SK-N-DZ (cell line): ENCODE measurements around the gene POLR2H.
"Not testable (repeated sequence)": the region's sequence is repeated elsewhere in the genome, so short reads cannot be mapped to it uniquely, and the experiment has no call there.

Experiments
- DNase-seq: peaks from one replicate; pipeline ENCODE4 v3.0.0-alpha.2; 2015; ENCODE audit warnings: low spot score

The POLR2H gene

GRCh38 chr3:184335661-184336546 is 25.6 kb upstream of the POLR2H start:
- DNase-seq = peak; percentile 83

- peak; percentile 84 for DNase-seq
Observed at GRCh38 chr3:184336547-184337398, 24.7 kb upstream of the POLR2H start.

- DNase-seq = no peak
Observed at GRCh38 chr3:184337399-184337714, 24.2 kb upstream of the POLR2H start, which contains the start of gene FAM131A. FAM131A (plus strand) TSS chr3:184337600; CDS start chr3:184337631, 31 bp downstream.

DNA sequence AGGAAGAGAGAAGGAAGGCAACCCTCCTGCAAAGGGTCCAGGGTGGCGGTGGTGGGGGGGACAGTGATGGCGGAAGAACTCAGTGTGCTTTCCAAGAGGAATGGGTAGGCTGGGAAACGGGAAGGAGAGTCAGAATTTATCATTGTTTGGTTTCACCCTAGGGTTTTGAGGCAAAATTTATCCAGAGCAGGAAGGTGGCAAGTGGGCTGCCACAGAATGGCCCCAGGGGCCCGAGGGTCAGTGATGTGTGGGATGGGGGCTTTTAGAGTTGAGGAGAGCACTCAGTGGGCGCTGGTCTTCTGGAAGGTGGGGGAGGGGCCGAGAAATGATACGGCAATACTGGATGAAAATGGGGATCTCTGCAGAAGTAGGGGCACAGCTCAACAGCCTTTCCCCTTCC is 23.5 kb upstream of the POLR2H start:
- no peak for DNase-seq

DNA sequence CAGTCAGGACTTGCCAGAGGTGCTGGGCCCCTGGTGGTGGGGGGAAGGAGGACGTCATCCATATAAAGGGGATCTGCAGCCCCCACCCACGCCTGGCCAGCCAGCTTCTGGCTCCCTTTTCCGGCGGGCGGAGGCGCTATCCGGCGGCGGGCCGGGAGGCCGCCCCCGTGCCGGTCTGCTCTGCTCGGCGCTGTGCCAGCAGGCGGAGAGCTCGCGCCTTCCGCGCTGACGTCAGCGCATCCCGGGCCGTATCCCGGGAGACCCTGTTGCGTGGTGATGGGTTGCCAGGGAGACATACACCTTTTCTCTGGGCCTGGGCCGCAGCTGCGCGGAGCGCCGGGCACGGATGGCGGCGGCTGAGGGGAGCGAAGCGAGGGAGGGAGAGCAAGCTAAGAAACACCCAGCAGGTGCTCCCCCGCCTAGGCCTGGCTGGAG is 23.0 kb upstream of the POLR2H start:
- peak; percentile 93 for DNase-seq

DNA sequence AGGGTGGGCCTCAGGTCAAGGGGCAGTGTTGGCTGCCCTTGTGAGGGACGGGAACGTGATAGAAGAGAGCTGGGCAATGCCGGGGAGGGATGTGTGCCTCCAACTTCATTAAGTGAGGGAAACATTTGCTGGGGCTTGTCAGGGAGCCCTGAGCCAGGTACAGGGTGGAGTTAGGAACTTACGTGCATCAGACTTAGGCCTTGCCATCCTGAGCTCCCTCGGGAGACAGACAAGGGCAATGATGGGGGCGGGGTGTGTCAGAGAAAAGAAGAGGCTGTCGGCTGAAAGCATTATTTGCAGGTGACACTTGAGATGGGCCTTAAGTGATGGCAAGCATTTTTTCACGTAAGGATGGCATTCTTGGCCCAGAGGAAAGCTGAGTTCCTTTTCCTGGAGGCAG is 22.5 kb upstream of the POLR2H start:
- DNase-seq = no peak

DNA sequence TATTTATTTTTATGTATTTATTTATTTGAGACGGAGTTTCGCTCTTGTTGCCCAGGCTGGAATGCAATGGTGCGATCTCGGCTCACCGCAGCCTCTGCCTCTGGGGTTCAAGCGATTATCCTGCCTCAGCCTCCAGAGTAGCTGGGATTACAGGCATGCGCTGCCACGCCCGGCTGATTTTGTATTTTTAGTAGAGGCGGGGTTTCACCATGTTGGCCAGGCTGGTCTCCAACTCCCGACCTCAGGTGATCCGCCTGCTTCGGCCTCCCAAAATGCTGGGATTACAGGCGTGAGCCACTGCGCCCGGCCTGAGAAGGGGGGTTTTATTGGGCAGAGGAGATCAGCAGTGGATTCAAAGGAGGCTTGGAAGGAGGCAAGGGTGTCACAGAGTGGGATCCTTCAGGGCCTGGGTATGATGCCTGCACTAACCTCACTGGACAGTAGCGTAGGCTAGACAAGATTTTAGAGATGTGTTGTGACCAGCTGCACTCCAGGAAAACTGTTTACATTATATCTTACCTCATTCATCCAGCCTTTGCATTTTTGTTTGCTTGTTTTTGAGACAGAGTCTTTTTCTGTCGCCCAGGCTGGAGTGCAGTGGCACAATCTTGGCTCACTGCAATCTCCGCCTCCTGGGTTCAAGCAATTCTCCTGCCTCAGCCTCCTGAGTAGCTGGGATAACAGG is 21.9 kb upstream of the POLR2H start:
- DNase-seq = not testable (repeated sequence)

DNA sequence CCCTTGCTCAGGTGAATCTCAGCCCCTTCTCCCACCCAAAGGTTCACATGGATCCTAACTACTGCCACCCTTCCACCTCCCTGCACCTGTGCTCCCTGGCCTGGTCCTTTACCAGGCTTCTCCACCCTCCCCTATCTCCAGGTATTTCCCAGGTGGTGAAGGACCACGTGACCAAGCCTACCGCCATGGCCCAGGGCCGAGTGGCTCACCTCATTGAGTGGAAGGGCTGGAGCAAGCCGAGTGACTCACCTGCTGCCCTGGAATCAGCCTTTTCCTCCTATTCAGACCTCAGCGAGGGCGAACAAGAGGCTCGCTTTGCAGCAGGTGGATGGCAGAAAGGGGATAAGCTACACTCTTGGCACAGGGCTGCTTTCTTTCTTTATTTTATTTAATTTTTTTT is 19.6 kb upstream of the POLR2H start:
- no peak for DNase-seq

- no peak for DNase-seq
Observed at GRCh38 chr3:184343200-184343876, 18.2 kb upstream of the POLR2H start.

DNA sequence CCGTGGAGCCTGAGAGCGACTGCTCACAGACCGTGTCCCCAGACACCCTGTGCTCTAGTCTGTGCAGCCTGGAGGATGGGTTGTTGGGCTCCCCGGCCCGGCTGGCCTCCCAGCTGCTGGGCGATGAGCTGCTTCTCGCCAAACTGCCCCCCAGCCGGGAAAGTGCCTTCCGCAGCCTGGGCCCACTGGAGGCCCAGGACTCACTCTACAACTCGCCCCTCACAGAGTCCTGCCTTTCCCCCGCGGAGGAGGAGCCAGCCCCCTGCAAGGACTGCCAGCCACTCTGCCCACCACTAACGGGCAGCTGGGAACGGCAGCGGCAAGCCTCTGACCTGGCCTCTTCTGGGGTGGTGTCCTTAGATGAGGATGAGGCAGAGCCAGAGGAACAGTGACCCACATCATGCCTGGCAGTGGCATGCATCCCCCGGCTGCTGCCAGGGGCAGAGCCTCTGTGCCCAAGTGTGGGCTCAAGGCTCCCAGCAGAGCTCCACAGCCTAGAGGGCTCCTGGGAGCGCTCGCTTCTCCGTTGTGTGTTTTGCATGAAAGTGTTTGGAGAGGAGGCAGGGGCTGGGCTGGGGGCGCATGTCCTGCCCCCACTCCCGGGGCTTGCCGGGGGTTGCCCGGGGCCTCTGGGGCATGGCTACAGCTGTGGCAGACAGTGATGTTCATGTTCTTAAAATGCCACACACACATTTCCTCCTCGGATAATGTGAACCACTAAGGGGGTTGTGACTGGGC is 16.8 kb upstream of the POLR2H start:
- DNase-seq = no peak

DNA sequence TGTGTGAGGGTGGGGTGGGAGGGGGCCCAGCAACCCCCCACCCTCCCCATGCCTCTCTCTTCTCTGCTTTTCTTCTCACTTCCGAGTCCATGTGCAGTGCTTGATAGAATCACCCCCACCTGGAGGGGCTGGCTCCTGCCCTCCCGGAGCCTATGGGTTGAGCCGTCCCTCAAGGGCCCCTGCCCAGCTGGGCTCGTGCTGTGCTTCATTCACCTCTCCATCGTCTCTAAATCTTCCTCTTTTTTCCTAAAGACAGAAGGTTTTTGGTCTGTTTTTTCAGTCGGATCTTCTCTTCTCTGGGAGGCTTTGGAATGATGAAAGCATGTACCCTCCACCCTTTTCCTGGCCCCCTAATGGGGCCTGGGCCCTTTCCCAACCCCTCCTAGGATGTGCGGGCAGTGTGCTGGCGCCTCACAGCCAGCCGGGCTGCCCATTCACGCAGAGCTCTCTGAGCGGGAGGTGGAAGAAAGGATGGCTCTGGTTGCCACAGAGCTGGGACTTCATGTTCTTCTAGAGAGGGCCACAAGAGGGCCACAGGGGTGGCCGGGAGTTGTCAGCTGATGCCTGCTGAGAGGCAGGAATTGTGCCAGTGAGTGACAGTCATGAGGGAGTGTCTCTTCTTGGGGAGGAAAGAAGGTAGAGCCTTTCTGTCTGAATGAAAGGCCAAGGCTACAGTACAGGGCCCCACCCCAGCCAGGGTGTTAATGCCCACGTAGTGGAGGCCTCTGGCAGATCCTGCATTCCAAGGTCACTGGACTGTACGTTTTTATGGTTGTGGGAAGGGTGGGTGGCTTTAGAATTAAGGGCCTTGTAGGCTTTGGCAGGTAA is 16.0 kb upstream of the POLR2H start:
- peak; percentile 68 for DNase-seq

- DNase-seq = no peak
Observed at GRCh38 chr3:184346480-184347190, 14.9 kb upstream of the POLR2H start.

DNA sequence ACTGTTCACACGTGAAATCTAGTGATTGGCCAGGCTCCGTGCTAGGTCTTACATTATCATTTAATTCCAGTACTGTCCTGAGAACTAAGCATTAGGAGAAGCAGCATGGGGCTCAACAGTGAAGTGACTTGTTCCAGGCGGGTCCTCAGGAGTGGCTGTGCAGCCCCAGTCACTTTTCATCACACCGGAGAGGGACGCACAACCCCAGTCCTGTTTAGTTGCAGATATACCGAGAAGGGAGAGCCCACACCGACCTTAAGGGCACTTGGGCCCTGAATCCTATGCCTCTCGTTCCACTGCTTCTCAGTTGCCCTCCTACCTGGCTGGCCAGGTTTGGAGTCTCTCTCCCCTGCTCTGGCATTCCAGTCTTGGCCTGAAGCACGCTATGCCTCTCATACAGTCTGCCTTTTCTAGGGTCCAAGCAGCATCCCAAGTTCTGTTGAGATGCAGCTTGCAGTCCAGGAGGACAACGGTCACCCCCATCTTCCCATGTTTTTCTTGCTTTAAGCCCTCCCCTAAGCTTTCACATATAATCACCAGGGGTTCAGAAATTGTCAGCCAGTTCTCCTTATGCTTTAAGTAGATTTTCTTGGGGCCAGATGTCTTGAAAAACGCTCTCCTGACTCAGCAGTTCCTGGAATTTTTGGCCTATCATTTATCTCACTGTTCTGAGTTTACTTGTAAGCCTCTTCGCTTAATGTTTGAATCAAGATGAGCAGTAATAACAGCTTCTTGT is 14.0 kb upstream of the POLR2H start:
- DNase-seq = no peak

DNA sequence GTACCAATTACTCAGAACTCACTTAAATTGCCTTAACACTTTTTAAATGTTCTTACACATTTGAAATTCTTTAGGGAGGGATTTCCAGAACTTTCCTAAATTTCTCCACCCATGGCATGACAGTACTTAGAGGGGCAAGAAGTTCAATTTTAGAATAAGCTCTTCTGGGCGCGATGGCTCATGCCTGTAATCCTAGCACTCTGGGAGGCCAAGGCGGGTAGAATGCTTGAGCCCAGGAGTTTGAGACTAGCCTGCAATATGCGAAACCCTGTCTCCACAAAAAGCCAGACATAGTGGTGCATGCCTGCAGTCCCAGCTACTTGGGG is 13.5 kb upstream of the POLR2H start:
- DNase-seq = no peak

DNA sequence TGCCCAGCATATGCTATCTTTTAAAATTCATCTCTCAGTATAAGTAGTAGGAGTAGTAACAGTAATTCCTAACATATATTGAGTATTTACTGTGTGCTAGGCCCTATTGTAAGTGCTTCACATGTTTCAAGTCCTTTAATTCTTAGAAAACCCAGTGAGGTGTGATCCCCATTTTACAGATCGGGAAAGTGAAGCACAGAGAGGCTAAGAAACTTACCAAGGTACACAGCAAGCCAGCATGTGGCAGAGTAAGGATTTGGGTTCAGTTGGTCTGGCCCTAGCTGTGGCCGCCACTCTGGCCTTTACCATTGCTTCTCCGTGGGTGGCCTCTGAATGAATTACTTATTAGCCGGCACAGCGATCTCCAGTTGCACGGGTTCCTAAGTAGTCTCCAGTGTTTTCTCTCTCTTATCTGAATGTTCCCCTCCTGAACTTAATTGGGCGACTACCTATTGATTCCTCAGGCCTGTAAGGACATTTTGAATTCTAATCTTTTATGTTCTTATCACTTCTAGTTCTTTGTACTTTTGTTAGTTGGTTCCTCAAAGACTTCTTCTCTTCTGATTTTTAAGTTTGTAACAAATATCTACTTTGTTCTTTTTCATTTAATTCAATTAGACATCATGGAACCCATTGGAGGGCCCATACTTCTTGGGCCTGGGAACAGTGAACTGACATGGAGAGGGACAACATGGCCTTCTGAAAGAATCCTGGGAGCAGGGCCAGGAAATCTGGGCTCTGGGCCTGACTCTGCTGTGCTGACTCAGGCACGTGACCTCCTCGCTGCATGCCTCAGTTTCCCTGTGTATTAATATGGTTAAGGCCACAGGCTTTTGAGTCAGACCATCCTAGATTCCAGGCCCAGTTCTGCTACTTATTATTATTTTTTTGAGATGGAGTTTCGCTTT is 11.7 kb upstream of the POLR2H start:
- DNase-seq = no peak

- no peak for DNase-seq
Observed at GRCh38 chr3:184350618-184351017, 10.9 kb upstream of the POLR2H start.

- DNase-seq = no peak
Observed at GRCh38 chr3:184351511-184352148, 9.9 kb upstream of the POLR2H start.
